Putamen (tissue), 1 donor: Measurements from ENCODE around the gene CYP2W1.

Experiments used
- DNase-seq: peaks from one replicate; pipeline ENCODE4 v3.0.0-alpha.2; 2016; ENCODE audit warnings: low spot score

The CYP2W1 gene

GRCh38 chr7:1015196-1016121 lies 32.5 kb downstream of the CYP2W1 start:
- DNase-seq: no peak

GRCh38 chr7:1016577-1017531 lies 33.9 kb downstream of the CYP2W1 start:
- DNase-seq: no peak

GRCh38 chr7:1017586-1018333 lies 34.8 kb downstream of the CYP2W1 start:
- DNase-seq: no peak

- no peak for DNase-seq
These were observed 35.3 kb downstream of the CYP2W1 start for GRCh38 chr7:1018334-1018695.

GRCh38 chr7:1019255-1019785 lies 36.3 kb downstream of the CYP2W1 start:
- no peak for DNase-seq

GRCh38 chr7:1019789-1020610 lies 37.0 kb downstream of the CYP2W1 start:
- DNase-seq: no peak

GRCh38 chr7:1020849-1021251 lies 37.9 kb downstream of the CYP2W1 start:
- no peak for DNase-seq

- no peak for DNase-seq
These were observed 38.4 kb downstream of the CYP2W1 start for GRCh38 chr7:1021366-1021765.

- DNase-seq: no peak
These were observed 39.0 kb downstream of the CYP2W1 start for GRCh38 chr7:1021931-1022330.

- DNase-seq: no peak
These were observed 39.4 kb downstream of the CYP2W1 start for GRCh38 chr7:1022356-1022755.

- DNase-seq: no peak
These were observed 40.0 kb downstream of the CYP2W1 start for GRCh38 chr7:1022801-1023465.

- DNase-seq: no peak
These were observed 41.4 kb downstream of the CYP2W1 start for GRCh38 chr7:1024331-1024841.

GRCh38 chr7:1024876-1025742 lies 42.1 kb downstream of the CYP2W1 start:
- DNase-seq: no peak

- DNase-seq: no peak
These were observed 43.0 kb downstream of the CYP2W1 start for GRCh38 chr7:1025743-1026581.

GRCh38 chr7:1026721-1027161 lies 43.8 kb downstream of the CYP2W1 start:
- no peak for DNase-seq

GRCh38 chr7:1027242-1028043 lies 44.5 kb downstream of the CYP2W1 start:
- DNase-seq: no peak
